IPS-18c (cell line): ENCODE measurements around the gene IQSEC1.
A peak's percentile ranks its signal among the peaks of the same experiment; 100 is the strongest.

ENCODE experiments used
- H3K4me3 ChIP-seq: 2 replicates; pipeline ENCODE4 v1.7.0; 2013; ENCODE audit warnings: low read depth, mild to moderate bottlenecking, low read length, moderate library complexity; ENCODE audit not compliant: insufficient read depth
- H3K9me3 ChIP-seq: one replicate; pipeline ENCODE4 v1.6.1; 2013; ENCODE audit warnings: mild to moderate bottlenecking, low read length, moderate library complexity; ENCODE audit not compliant: control insufficient read depth, insufficient read depth

Gene IQSEC1

DNA sequence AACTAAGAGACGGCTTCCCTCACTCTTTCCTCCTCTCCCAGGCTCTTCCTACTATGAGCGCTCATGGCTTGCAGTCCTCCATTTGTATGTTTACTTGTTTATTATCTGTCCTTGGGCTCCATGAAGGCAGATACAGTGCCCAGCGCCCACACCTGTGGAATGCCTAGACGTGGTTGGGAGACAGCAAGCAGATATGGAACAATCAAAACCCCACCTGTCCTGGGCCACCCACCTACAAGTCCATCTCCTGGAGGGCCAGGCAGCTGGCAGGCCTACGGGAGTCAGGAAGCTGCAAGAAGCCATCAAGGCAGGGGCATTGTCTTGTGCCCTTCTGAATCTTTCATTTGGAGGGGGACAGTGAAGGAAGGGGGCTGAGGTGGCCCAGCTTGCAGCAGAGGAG, 104.7 kb downstream of the IQSEC1 start:
- Histone ChIP-seq H3K4me3 (0 out of 2 replicates have a peak overlapping the region, but pooled peaks have one; percentile 36), H3K9me3 (no peaks in the 10 kb centered on the region)

DNA sequence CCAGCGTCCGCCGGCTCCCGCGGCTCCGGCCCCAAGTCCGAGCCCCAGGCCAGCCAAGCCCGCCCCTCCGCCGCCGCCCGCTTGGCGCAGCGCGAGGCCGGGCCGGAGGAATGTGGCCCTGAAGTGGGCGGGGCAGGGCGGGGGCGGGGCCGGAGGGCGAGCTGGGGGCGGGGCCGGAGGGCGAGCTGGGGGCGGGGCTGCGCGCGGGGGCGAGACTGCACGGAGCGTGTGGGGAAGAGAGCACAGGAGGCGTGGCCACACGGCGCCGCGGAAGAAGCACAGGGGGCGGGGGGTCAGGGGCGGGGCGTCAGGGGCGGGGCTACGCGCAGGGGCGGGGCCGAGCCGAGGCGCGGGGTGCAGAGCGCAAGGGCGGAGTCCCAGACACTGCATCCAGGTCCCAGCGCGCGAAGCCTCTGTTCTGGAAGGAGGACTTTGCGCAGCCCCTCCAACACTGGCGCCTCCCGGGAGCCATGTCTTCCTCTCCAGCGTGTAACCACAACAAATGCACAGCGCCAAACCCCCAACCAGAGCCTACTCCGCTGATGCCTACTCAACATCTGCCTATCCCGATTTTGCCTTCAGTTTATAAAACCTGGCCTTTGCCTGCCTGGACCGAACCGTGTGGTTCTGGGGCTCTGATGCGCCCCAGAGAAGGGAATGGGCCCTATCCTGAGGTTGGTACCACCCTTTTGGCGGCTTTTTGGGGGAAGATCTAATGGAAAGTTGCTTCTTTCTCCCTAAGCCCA, 105.5 kb downstream of the IQSEC1 start:
- Histone ChIP-seq H3K9me3 (no peaks in the 10 kb centered on the region), H3K4me3 (peak overlapping the region; percentile 84)

- H3K4me3 ChIP-seq, result peak overlapping the region; percentile 84
- H3K9me3 ChIP-seq, result no peaks in the 10 kb centered on the region
Measured at GRCh38 chr3:12966847-12967605, 106.2 kb downstream of the IQSEC1 start.

DNA sequence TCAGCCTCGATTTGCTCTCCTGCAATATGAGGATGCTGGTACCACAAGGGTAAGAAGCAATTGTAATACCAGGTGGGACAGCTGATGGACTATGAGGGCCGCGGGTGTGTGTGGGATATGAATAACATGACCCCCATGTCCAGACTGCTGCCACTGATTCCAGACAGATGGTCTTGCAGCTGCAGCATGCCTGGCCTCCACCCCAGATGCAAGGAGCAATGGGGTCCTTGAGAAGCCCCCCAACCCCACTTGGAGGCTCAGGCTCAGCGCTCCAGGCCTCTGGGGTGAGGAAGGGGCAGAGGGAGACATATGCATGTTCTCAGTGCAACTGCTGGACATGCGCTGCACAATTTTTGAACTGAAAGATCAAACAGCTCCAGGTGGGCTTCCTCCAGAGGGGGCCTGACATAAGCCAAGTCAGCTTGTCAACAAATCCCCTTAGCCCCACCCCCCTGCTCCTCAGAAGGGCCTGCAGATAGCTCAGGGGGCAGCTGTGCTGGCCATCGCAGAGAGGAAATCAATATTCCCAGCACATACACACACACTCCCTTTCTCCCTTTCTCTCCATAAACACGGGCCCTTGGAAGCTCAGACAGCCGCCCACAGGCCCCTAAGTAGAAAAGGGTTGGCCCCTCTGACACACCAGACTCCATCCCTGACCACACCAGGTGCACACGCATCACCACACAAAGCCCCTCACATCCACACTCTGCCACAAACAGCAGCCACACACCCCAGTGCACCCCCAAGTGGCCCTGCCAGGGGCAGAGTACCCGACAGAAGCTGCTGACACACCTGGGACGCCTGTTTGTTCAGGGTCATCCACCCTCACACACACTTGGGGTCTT, 107.0 kb downstream of the IQSEC1 start:
- Histone ChIP-seq H3K9me3 (no peaks in the 10 kb centered on the region), H3K4me3 (peak overlapping the region; percentile 84)

DNA sequence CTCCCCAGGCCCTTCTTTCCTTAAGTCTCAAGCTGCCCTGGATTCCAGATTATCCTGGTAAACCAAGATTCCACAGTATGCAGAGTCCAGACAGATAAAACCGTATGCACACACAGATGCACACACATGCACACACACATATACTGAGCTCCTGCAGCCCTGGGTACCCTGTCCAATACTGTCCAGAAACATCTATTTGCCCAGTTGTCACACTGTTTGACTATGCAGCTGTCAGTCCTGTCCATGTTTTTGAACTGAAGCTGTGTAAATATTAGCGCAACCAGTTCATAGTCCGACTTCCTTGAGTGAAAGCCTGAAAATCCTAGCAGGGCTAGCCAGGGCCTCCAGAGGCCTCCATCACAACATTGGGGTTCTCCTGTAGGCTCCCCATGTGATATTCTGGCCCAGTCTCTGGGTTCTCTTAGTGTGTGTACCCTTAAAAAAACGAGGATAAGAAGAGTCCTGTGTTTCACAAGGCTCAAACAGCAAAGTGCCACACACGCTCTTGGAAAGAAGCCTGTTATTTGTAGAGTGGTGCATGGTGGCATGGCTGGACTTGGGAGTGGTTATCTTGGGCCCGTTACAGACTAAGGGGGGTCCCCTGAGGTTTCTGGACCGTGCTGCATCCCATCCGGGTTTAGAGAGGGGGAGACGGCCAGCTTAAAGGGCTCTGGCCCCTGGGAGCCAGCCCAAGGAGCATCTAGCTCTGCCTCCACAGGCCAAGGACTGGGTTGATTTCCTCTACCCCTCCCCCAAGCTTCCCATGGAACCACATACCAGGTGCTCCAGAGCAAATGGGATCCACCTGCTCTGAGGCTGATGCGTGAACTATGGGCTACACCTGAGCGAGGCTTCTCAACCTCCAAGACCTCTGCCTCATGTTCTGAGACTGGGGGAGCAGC, 108.3 kb downstream of the IQSEC1 start:
- Histone ChIP-seq H3K9me3 (no peaks in the 10 kb centered on the region), H3K4me3 (no peak overlapping the region)

GRCh38 chr3:12963922-12964701, 109.1 kb downstream of the IQSEC1 start:
- Histone ChIP-seq H3K4me3 (no peak overlapping the region), H3K9me3 (no peaks in the 10 kb centered on the region)

- Histone ChIP-seq H3K9me3 (no peaks in the 10 kb centered on the region), H3K4me3 (no peak overlapping the region)
Measured at GRCh38 chr3:12963231-12963896, 109.9 kb downstream of the IQSEC1 start.

- H3K4me3 ChIP-seq, result no peak overlapping the region
Measured at GRCh38 chr3:12962292-12962691, 110.9 kb downstream of the IQSEC1 start.

DNA sequence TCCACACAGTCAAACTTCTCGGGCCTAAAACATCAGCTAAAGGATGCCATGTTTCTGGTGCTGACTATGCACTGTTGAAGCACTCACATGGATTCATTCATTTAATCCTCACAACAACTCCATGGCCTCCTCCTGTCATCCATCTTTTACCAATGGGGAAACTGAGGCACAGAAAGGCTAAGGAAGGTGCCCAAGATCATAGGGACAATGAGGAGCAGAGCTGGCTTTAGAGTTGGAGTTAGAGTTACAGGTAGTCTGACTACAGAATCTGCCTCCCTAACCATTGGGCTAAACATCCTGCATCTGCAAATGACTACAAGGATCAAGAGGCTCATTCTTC, 111.6 kb downstream of the IQSEC1 start:
- H3K4me3 ChIP-seq, result no peak overlapping the region
- H3K9me3 ChIP-seq, result no peaks in the 10 kb centered on the region

More at GRCh38 chr3:12962292-12962691, 110.9 kb downstream of the IQSEC1 start:
- H3K9me3 ChIP-seq, result no peaks in the 10 kb centered on the region

GRCh38 chr3:12961007-12961696, 112.1 kb downstream of the IQSEC1 start:
- H3K9me3 ChIP-seq, result no peaks in the 10 kb centered on the region
- H3K4me3 ChIP-seq, result no peak overlapping the region

- Histone ChIP-seq H3K9me3 (no peaks in the 10 kb centered on the region), H3K4me3 (no peak overlapping the region)
Measured at GRCh38 chr3:12960497-12960896, 112.7 kb downstream of the IQSEC1 start.

DNA sequence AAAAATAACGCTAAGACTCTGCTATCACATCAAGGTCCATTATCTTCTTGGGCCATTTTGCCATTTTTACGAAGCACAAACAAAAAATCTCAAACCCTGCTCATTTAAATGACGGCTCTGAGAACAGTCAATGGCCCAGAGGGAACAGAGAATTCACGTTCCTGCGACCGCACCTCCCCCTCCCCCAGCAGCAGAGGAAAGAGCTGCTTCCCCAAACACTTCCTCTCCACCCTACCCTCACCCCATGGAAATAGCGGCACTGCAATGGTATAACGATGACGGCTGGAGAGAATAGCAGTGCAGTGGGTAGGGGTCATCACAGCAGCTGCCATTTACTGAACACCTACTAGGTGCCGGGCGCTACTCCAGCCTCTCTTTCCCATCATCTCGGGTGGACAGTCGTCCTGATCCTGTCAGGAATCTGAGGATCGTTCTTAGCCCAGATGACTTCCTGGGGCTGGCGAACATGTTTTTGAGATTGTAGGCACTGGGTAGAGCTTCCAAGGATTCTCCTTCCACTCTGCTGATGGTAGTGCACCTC, 113.3 kb downstream of the IQSEC1 start:
- Histone ChIP-seq H3K4me3 (no peak overlapping the region), H3K9me3 (no peaks in the 10 kb centered on the region)

DNA sequence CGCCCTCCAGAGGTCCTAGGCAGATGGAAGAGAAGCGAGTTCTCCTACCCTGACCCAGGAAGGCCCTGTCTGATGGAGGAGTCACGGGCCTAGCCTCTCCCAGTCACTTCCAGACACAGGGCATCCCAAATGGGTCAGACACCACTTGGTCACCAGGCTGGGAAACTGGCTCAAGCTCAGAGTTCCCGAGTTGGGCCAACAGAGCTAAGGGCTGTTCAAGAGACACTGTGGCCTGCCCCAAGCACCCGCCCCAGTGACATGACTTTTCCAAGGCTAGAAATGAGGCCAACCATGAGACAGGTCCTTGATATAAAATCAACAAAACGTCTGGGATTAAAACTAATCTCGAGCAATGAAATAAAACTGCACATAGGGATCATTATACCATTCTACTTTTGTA, 113.8 kb downstream of the IQSEC1 start:
- no peak overlapping the region for H3K4me3 ChIP-seq
- H3K9me3 ChIP-seq, result no peaks in the 10 kb centered on the region

- H3K9me3 ChIP-seq, result no peaks in the 10 kb centered on the region
- H3K4me3 ChIP-seq, result no peak overlapping the region; the same call in 1 of the 2 replicates
Measured at GRCh38 chr3:12957824-12958792, 115.1 kb downstream of the IQSEC1 start.
